ENCODE results near the gene CENPQ.

The CENPQ gene, protein sequence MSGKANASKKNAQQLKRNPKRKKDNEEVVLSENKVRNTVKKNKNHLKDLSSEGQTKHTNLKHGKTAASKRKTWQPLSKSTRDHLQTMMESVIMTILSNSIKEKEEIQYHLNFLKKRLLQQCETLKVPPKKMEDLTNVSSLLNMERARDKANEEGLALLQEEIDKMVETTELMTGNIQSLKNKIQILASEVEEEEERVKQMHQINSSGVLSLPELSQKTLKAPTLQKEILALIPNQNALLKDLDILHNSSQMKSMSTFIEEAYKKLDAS

DNA sequence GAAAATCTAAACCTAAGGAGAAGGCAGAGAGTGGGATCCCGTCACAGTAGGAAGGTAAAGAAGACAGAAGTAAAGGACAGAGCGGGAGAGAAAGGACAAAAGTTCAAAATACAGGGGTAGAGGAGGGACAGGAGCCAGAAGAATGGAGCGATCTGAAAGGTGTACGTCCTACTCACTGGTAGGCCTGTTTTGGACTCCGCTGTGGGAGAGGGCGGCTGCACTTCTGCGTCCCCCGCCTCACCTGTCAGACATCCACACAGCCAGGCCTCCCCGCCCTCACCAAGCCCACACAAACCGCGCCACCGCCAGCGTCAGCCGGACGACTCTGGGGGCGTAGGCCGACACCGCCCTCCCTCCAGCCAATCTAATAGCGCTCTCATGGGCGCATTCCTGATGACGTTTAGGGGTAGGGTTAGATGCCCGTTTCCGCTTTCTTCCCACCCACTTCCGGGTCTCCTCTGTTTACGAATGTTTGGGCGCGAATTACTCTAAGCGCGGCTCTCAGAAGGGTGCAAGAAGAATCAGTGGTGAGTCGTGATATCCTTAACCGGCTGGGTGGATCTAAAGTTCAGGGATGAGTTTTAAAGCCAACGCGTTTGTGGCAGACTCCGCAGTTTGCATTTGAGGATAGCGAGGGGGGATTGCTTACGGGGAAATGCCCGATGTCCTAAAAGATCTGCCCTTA is at the start of gene CENPQ, which contains the start of gene MMUT:
TSS of gene CENPQ (plus strand) at position 444 of the 685 bp plus-strand sequence. CDS start 6,807 bp downstream, outside the sequence.
TSS of gene MMUT (minus strand) at position 327 of the 685 bp plus-strand sequence. CDS start 3,787 bp downstream, outside the sequence.
- peak within 1 kb of the TSS; percentile 94 to 97 (median 97) for H3K9ac ChIP-seq (ENCODE audit: low read length in 5 of 5)

DNA sequence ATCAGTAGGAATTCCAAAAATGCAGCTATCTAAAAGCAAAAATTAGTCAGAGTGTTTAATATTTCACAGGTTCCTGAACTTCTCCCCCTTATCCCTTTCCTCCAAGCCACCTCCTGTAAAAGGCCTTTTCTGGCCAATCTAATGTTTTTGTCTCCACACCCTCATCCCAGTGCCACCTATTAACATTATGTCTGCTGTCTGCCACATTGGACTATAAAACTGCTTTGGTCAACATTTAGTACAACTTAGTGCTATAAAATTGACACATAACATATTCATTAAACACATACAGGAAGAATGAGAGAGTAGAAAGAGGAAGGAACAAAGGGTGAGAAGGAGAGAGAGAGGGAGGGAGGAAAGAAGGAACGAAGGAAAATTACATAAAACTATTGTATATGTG is 47.8 kb upstream of the CENPQ start:
- peaks cover 0 to 3% (median 0%) of the 10 kb centered on the region in 5 donors for H3K9me3 ChIP-seq (ENCODE audit: control insufficient read depth in 5 of 5, low read length in 5 of 5)
- H3K27ac ChIP-seq (ENCODE audit: low read depth, low read length) = no peak overlapping the region
- no peaks in the 10 kb centered on the region for H3K27me3 ChIP-seq (ENCODE audit: control insufficient read depth in 5 of 5, insufficient read depth in 4 of 5, low read length in 5 of 5)
- H3K36me3 ChIP-seq (ENCODE audit: control insufficient read depth in 5 of 5, insufficient read depth in 5 of 5, low read length in 5 of 5) = no peaks in the 10 kb centered on the region
- no peak overlapping the region for H3K9ac ChIP-seq (ENCODE audit: low read length in 5 of 5)
- H3K4me3 ChIP-seq (ENCODE audit: low read depth in 1 of 5, low read length in 5 of 5) = no peak overlapping the region
- H3K4me1 ChIP-seq (ENCODE audit: control insufficient read depth in 5 of 5, insufficient read depth in 5 of 5, low read length in 5 of 5) = no peaks in the 10 kb centered on the region

More for the DNA sequence above, at the start of gene CENPQ, which contains the start of gene MMUT:
- Histone ChIP-seq H3K4me1 (ENCODE audit: control insufficient read depth in 5 of 5, insufficient read depth in 5 of 5, low read length in 5 of 5) (peaks cover 0 to 30% (median 27%) of the 10 kb centered on the region in 5 donors), H3K4me3 (ENCODE audit: low read depth in 1 of 5, low read length in 5 of 5) (peak within 1 kb of the TSS; percentile 92 to 99 (median 95)), H3K27ac (ENCODE audit: low read depth, low read length) (peak within 1 kb of the TSS; percentile 91), H3K9me3 (ENCODE audit: control insufficient read depth in 5 of 5, low read length in 5 of 5) (no peaks in the 10 kb centered on the region), H3K36me3 (ENCODE audit: control insufficient read depth in 5 of 5, insufficient read depth in 5 of 5, low read length in 5 of 5) (peaks cover 0 to 7% (median 5%) of the 10 kb centered on the region in 5 donors), H3K27me3 (ENCODE audit: control insufficient read depth in 5 of 5, insufficient read depth in 4 of 5, low read length in 5 of 5) (no peaks in the 10 kb centered on the region)

DNA sequence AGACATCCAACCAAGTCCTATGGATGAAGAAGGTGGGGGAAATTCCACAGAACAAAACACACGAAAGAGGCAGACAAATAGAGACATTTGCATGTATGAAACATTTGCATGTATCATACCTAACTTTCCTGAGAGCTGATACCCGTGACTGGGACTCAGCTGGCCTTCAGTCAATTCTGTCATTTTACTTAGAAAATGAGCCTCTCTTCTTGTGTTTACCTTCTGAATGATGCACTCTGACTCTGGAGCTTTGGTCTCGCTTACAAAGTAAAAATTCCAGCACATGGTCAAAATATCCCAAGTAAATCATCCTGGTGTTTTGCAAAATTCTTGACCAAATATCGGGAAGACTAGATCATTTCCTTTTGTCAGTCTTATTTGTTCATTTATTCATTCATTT is 47.0 kb upstream of the CENPQ start:
- Histone ChIP-seq H3K27me3 (ENCODE audit: control insufficient read depth in 5 of 5, insufficient read depth in 4 of 5, low read length in 5 of 5) (no peaks in the 10 kb centered on the region), H3K9me3 (ENCODE audit: control insufficient read depth in 5 of 5, low read length in 5 of 5) (peaks cover 0 to 3% (median 0%) of the 10 kb centered on the region in 5 donors), H3K36me3 (ENCODE audit: control insufficient read depth in 5 of 5, insufficient read depth in 5 of 5, low read length in 5 of 5) (no peaks in the 10 kb centered on the region), H3K4me1 (ENCODE audit: control insufficient read depth in 5 of 5, insufficient read depth in 5 of 5, low read length in 5 of 5) (no peaks in the 10 kb centered on the region), H3K4me3 (ENCODE audit: low read depth in 1 of 5, low read length in 5 of 5) (no peak overlapping the region), H3K9ac (ENCODE audit: low read length in 5 of 5) (no peak overlapping the region), H3K27ac (ENCODE audit: low read depth, low read length) (no peak overlapping the region)

DNA sequence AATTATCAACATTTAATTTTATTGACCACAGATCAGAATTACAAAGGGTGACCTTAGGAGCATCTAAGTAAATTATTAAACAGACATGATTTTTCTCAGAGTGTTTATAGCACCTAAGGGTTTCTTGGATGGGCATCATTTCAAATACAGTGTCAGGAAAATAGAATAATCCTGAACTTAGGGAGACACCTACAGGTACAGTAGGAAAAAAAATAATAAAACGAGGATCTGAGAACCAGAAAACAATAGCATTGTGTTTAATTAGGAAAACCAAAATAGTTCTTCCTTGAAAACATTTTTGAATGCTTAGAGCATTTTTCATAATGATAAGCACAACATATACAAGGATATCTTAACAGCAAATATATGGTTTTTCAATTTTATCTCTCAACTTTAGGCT is 39.4 kb upstream of the CENPQ start:
- H3K27me3 ChIP-seq (ENCODE audit: control insufficient read depth in 5 of 5, insufficient read depth in 4 of 5, low read length in 5 of 5) = no peaks in the 10 kb centered on the region

DNA sequence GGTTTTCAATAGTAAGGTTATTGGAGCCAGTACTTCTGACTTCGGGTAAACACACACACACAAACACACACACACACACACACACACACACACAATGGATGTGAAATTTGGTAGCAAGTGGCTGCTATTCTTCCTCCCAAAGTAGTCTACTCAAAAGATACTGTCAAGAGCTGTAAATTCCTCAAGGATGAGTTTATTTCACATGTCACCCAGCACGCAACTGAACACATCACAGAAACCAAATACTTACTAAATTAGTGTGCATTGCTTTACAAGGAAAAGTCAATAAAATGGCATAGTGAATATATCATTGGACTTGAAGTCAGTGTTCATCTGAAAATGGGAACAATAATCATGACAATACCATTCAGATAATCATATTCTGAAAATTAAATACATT is 33.0 kb upstream of the CENPQ start:
- Histone ChIP-seq H3K9ac (ENCODE audit: low read length in 5 of 5) (no peak overlapping the region), H3K27ac (ENCODE audit: low read depth, low read length) (no peak overlapping the region), H3K27me3 (ENCODE audit: control insufficient read depth in 5 of 5, insufficient read depth in 4 of 5, low read length in 5 of 5) (no peaks in the 10 kb centered on the region), H3K9me3 (ENCODE audit: control insufficient read depth in 5 of 5, low read length in 5 of 5) (no peaks in the 10 kb centered on the region), H3K4me3 (ENCODE audit: low read depth in 1 of 5, low read length in 5 of 5) (no peak overlapping the region), H3K4me1 (ENCODE audit: control insufficient read depth in 5 of 5, insufficient read depth in 5 of 5, low read length in 5 of 5) (no peaks in the 10 kb centered on the region), H3K36me3 (ENCODE audit: control insufficient read depth in 5 of 5, insufficient read depth in 5 of 5, low read length in 5 of 5) (peaks cover 35 to 59% (median 46%) of the 10 kb centered on the region in 5 donors)

More for the DNA sequence above, 39.4 kb upstream of the CENPQ start:
- Histone ChIP-seq H3K36me3 (ENCODE audit: control insufficient read depth in 5 of 5, insufficient read depth in 5 of 5, low read length in 5 of 5) (peaks cover 0 to 5% (median 0%) of the 10 kb centered on the region in 5 donors), H3K9me3 (ENCODE audit: control insufficient read depth in 5 of 5, low read length in 5 of 5) (no peaks in the 10 kb centered on the region), H3K4me3 (ENCODE audit: low read depth in 1 of 5, low read length in 5 of 5) (no peak overlapping the region), H3K4me1 (ENCODE audit: control insufficient read depth in 5 of 5, insufficient read depth in 5 of 5, low read length in 5 of 5) (no peaks in the 10 kb centered on the region), H3K9ac (ENCODE audit: low read length in 5 of 5) (no peak overlapping the region), H3K27ac (ENCODE audit: low read depth, low read length) (no peak overlapping the region)

DNA sequence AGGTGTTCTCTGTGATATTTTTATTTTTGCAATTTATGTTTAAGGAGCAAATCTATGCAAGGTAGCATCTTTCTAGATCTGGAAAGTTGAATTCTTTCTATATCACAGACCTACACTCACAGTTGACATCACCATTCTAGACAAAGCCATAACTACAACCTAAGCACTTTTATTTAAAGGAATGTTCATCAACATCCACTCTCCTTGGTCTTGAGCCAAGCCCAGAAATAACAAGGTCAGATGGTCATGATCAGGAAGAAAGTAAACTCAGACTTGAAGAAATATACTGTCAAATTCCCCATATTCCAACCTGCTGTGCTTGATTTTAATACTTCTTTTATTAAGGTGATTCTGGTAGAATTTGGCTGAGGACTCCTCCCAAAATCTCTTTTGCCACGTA is 32.3 kb upstream of the CENPQ start:
- no peaks in the 10 kb centered on the region for H3K9me3 ChIP-seq (ENCODE audit: control insufficient read depth in 5 of 5, low read length in 5 of 5)
- no peak overlapping the region for H3K27ac ChIP-seq (ENCODE audit: low read depth, low read length)
- H3K4me3 ChIP-seq (ENCODE audit: low read depth in 1 of 5, low read length in 5 of 5) = no peak overlapping the region
- H3K36me3 ChIP-seq (ENCODE audit: control insufficient read depth in 5 of 5, insufficient read depth in 5 of 5, low read length in 5 of 5) = peaks cover 40 to 63% (median 52%) of the 10 kb centered on the region in 5 donors
- no peaks in the 10 kb centered on the region for H3K27me3 ChIP-seq (ENCODE audit: control insufficient read depth in 5 of 5, insufficient read depth in 4 of 5, low read length in 5 of 5)
- H3K9ac ChIP-seq (ENCODE audit: low read length in 5 of 5) = no peak overlapping the region
- H3K4me1 ChIP-seq (ENCODE audit: control insufficient read depth in 5 of 5, insufficient read depth in 5 of 5, low read length in 5 of 5) = no peaks in the 10 kb centered on the region

DNA sequence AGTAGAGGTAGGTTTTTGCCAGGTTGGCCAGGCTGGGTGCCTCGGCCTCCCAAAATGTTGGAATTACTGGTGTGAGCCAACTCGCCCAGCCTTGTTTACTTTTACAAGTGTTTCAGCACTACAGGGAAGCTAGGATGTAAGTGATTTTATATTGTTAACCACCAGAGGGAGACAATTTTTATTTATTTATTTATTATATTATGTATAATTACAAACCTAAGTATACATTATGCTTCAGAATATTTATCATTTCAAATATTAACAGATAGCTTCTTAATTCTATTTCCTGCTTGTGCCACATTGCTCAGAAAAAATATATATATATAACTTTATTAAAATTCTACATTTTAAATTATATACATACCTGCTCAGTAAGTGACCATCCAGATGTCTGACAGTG is 9.9 kb upstream of the CENPQ start:
- H3K9ac ChIP-seq (ENCODE audit: low read length in 5 of 5) = no peak overlapping the region
- no peak overlapping the region for H3K4me3 ChIP-seq (ENCODE audit: low read depth in 1 of 5, low read length in 5 of 5)
- H3K36me3 ChIP-seq (ENCODE audit: control insufficient read depth in 5 of 5, insufficient read depth in 5 of 5, low read length in 5 of 5) = peaks cover 35 to 59% (median 41%) of the 10 kb centered on the region in 5 donors
- no peaks in the 10 kb centered on the region for H3K27me3 ChIP-seq (ENCODE audit: control insufficient read depth in 5 of 5, insufficient read depth in 4 of 5, low read length in 5 of 5)
- H3K9me3 ChIP-seq (ENCODE audit: control insufficient read depth in 5 of 5, low read length in 5 of 5) = no peaks in the 10 kb centered on the region
- no peaks in the 10 kb centered on the region for H3K4me1 ChIP-seq (ENCODE audit: control insufficient read depth in 5 of 5, insufficient read depth in 5 of 5, low read length in 5 of 5)
- H3K27ac ChIP-seq (ENCODE audit: low read depth, low read length) = no peak overlapping the region

DNA sequence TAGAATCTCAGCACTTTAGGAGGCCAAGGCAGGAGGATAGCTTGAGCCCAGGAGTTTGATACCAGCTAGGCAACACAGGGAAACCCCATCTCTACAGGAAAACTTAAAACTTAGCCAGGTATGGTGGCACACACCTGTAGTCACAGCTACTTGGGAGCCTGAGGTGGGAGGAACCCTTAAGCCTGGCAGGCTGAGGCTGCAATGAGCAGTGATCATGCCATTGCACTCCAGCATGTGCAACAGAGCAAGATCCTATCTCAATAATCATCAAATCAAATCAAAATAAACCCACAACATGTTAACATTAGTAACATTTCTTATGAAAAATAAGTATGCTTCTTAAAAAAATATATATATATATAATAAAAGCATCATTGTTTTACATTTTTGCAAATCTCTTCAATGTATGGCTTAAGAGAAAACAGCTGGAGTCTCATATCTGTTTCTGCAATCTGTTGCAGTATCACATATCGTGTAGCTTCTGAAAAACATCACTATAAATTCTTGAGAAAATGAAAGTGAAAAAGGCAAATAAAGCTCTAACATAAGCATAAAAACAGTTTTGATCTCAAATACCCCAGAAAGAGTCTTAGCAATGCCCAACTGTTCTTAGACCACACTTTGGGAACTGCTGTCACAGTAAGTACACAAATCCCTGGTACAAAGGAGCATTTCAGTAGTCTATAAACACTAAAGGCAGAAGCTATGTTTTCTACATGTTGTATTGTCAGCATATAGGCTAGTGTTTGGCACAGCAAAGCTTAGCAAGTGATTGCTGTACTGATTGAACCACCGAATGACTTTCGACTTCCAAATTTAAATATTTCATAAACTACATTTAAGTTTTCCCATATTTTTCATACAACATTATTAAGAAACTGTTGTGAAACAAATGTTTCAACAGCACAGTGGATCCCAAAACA is 8.1 kb upstream of the CENPQ start:
- no peak overlapping the region for H3K4me3 ChIP-seq (ENCODE audit: low read depth in 1 of 5, low read length in 5 of 5)
- no peaks in the 10 kb centered on the region for H3K27me3 ChIP-seq (ENCODE audit: control insufficient read depth in 5 of 5, insufficient read depth in 4 of 5, low read length in 5 of 5)
- H3K9ac ChIP-seq (ENCODE audit: low read length in 5 of 5) = no peak overlapping the region
- no peaks in the 10 kb centered on the region for H3K9me3 ChIP-seq (ENCODE audit: control insufficient read depth in 5 of 5, low read length in 5 of 5)
- H3K27ac ChIP-seq (ENCODE audit: low read depth, low read length) = no peak overlapping the region
- no peaks in the 10 kb centered on the region for H3K4me1 ChIP-seq (ENCODE audit: control insufficient read depth in 5 of 5, insufficient read depth in 5 of 5, low read length in 5 of 5)
- H3K36me3 ChIP-seq (ENCODE audit: control insufficient read depth in 5 of 5, insufficient read depth in 5 of 5, low read length in 5 of 5) = peaks cover 27 to 55% (median 36%) of the 10 kb centered on the region in 5 donors

DNA sequence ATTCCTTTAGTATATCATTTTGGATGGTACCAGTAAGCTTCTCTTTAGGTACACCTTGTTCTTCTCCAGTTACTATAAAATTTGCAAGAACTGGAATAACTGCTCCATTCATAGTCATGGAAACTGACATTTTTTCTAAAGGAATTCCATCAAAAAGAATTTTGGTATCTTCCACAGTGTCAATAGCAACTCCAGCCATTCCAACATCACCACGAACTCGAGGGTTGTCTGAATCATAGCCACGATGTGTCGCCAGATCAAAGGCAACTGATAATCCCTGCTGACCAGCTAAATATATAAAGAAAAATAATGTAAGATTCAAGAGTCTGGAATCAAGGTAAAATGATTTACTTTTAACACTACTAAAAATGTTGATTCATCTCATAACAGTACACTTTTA is 5.4 kb upstream of the CENPQ start:
- Histone ChIP-seq H3K27me3 (ENCODE audit: control insufficient read depth in 5 of 5, insufficient read depth in 4 of 5, low read length in 5 of 5) (no peaks in the 10 kb centered on the region), H3K9me3 (ENCODE audit: control insufficient read depth in 5 of 5, low read length in 5 of 5) (no peaks in the 10 kb centered on the region), H3K36me3 (ENCODE audit: control insufficient read depth in 5 of 5, insufficient read depth in 5 of 5, low read length in 5 of 5) (peaks cover 15 to 36% (median 25%) of the 10 kb centered on the region in 5 donors), H3K4me3 (ENCODE audit: low read depth in 1 of 5, low read length in 5 of 5) (no peak overlapping the region), H3K4me1 (ENCODE audit: control insufficient read depth in 5 of 5, insufficient read depth in 5 of 5, low read length in 5 of 5) (peaks cover 0 to 21% (median 16%) of the 10 kb centered on the region in 5 donors), H3K9ac (ENCODE audit: low read length in 5 of 5) (no peak overlapping the region), H3K27ac (ENCODE audit: low read depth, low read length) (no peak overlapping the region)

Measured in subcutaneous abdominal adipose tissue (tissue), 5 donors.